Endothelial cell of umbilical vein (primary cell): Measurements from ENCODE around the gene EML2. TPM values are rescaled to one million over a fixed set of nuclear protein-coding genes. Genes with fewer than 3 reads are reported as not detected.

Experiments
- BruUV-seq: library from RNA; stranded (reverse); fragments of 400-500 nt; replicated peaks from 2 replicates; lab custom pipeline; 2021; lab: Mats Ljungman, UMichigan
- CTCF ChIA-PET: fragments of 300-600, 350-600 bp; sonication (Branson Sonifier 250); formaldehyde crosslinking; loops from one replicate; lab custom pipeline; 2021; ENCODE audit warnings: antibody characterized with exemption, inconsistent platforms; lab: Charles Lee
- POLR2A ChIA-PET: fragments of 300-600, 350-600 bp; sonication (Branson Sonifier 250); formaldehyde crosslinking; loops from one replicate; lab custom pipeline; 2021; ENCODE audit warnings: antibody characterized with exemption, inconsistent platforms; lab: Charles Lee
- DNase-seq: peaks from one replicate; pipeline ENCODE4 v3.0.0-alpha.2; 2011; ENCODE audit warnings: low read depth, low spot score
- FAIRE-seq: peaks from 2 replicates; lab custom pipeline; 2011; peaks lifted over from hg19 to GRCh38; lab: Jason Lieb, UNC
- H2AFZ ChIP-seq: 2 replicates; pipeline ENCODE4 v1.6.0; 2012; ENCODE audit warnings: low read depth, low read length, control low read depth, inconsistent platforms
- H3K27ac ChIP-seq: 2 replicates; pipeline ENCODE4 v1.5.1; 2011; ENCODE audit warnings: low read depth, mild to moderate bottlenecking, control low read depth, low read length, moderate library complexity; ENCODE audit not compliant: insufficient read depth
- H3K27me3 ChIP-seq, 2 experiments: 2 replicates each; pipeline versions ENCODE4 v1.6.0 to v1.6.1; 2011; ENCODE audit warnings: low read length in 2 of 2, mixed read lengths in 1 of 2; ENCODE audit not compliant: control insufficient read depth in 2 of 2, insufficient read depth in 2 of 2
- H3K36me3 ChIP-seq, 2 experiments: 2 replicates in 1 of 2; 3 replicates in 1 of 2; pipeline ENCODE4 v1.5.1; 2011; ENCODE audit warnings: low read length in 2 of 2, mild to moderate bottlenecking in 1 of 2, moderate library complexity in 1 of 2; ENCODE audit not compliant: control insufficient read depth in 2 of 2, insufficient read depth in 2 of 2; ENCODE audit errors: extremely low read depth in 1 of 2
- H3K4me1 ChIP-seq: 3 replicates; pipeline ENCODE4 v1.5.1; 2011; ENCODE audit warnings: mild to moderate bottlenecking, low read length; ENCODE audit not compliant: control insufficient read depth, insufficient read depth; ENCODE audit errors: extremely low read depth
- H3K4me2 ChIP-seq: 2 replicates; pipeline ENCODE4 v1.6.1; 2011; ENCODE audit warnings: low read length, control low read depth, mixed read lengths; ENCODE audit not compliant: insufficient read depth
- H3K4me3 ChIP-seq, 3 experiments: fragments of 200-600 bp in 1 of 3; sonication (generic), shearing (Covaris generic) in 1 of 3; replicated peaks in 1 of 3; 2 replicates each; pipeline ENCODE4 v1.5.1; 2011 to 2016; ENCODE audit warnings: control low read depth in 3 of 3, low read length in 3 of 3, mild to moderate bottlenecking in 2 of 3, inconsistent platforms in 1 of 3, low read depth in 1 of 3, moderate library complexity in 1 of 3; ENCODE audit not compliant: insufficient read depth in 1 of 3
- H3K79me2 ChIP-seq: 2 replicates; pipeline ENCODE4 v1.6.0; 2012; ENCODE audit warnings: low read length, inconsistent platforms; ENCODE audit not compliant: control insufficient read depth, insufficient read depth
- H3K9ac ChIP-seq: replicated peaks from 2 replicates; pipeline ENCODE3; 2011; ENCODE audit warnings: low read length, control low read depth; ENCODE audit not compliant: insufficient read depth; ENCODE audit errors: extremely low read depth
- H3K9me1 ChIP-seq: replicated peaks from 3 replicates; pipeline ENCODE4 v1.6.0; 2011; ENCODE audit warnings: mild to moderate bottlenecking, low read length; ENCODE audit not compliant: control insufficient read depth, insufficient read depth; ENCODE audit errors: extremely low read depth
- H3K9me3 ChIP-seq: replicated peaks from 2 replicates; pipeline ENCODE4 v1.5.1; 2012; ENCODE audit warnings: low read length, inconsistent platforms; ENCODE audit not compliant: control insufficient read depth, insufficient read depth
- H4K20me1 ChIP-seq: replicated peaks from 2 replicates; pipeline ENCODE3; 2011; ENCODE audit warnings: mild to moderate bottlenecking, low read length; ENCODE audit not compliant: control insufficient read depth, insufficient read depth; ENCODE audit errors: extremely low read depth
- EZH2 ChIP-seq: IDR thresholded peaks from 2 replicates; pipeline ENCODE4 v1.6.1; 2012; ENCODE audit warnings: borderline replicate concordance, low read depth, mild to moderate bottlenecking, moderate library complexity, low read length, inconsistent platforms; ENCODE audit not compliant: severe bottlenecking
- FOS ChIP-seq: IDR thresholded peaks from 2 replicates; pipeline ENCODE4 v1.6.1; 2011; ENCODE audit warnings: mild to moderate bottlenecking, low read length, moderate library complexity, borderline replicate concordance; ENCODE audit not compliant: insufficient read depth
- GATA2 ChIP-seq: IDR thresholded peaks from 2 replicates; pipeline ENCODE4 v1.7.0; 2011; ENCODE audit warnings: low read depth, mild to moderate bottlenecking, moderate library complexity, mixed read lengths, low read length; ENCODE audit not compliant: insufficient read length, insufficient read depth
- JUN ChIP-seq: IDR thresholded peaks from 2 replicates; pipeline ENCODE4 v1.6.1; 2011; ENCODE audit warnings: borderline replicate concordance, low read depth; ENCODE audit not compliant: insufficient read length, insufficient read depth
- MYC ChIP-seq: IDR thresholded peaks from one replicate; pipeline ENCODE4 v1.6.1; 2011; ENCODE audit warnings: mild to moderate bottlenecking, low read depth, low read length
- POLR2A ChIP-seq: IDR thresholded peaks from 2 replicates; pipeline ENCODE4 v1.6.1; 2012; ENCODE audit warnings: low read depth, mild to moderate bottlenecking, control low read depth, low read length
- POLR2AphosphoS5 ChIP-seq: IDR thresholded peaks from 2 replicates; pipeline ENCODE4 v1.6.1; 2012; ENCODE audit warnings: low read depth, mild to moderate bottlenecking, control low read depth, low read length, moderate library complexity; ENCODE audit not compliant: insufficient read depth
- dilution Hi-C: fragments of 300-500 bp; cut with MboI; formaldehyde crosslinking; loops from one replicate; pipeline ENCODE4 v1.15.0; 2019; ENCODE audit warnings: low sequenced_read_pairs; ENCODE audit not compliant: extremely low pct_ligation_motif_present
- intact Hi-C: fragments of 100-400 bp; cut with micrococcal nuclease; formaldehyde crosslinking; loops from one replicate; pipeline ENCODE4 v1.10.0; 2022
- polyA plus RNA-seq, 4 experiments: library from polyadenylated mRNA; depleted of rRNA in 3 of 4; stranded (reverse) in 3 of 4; unstranded in 1 of 4; fragments of >200 nt; gene quantifications; 2 replicates each; pipeline versions ENCODE4 v1.2.1 to v1.2.3, GENCODE V29; 2011 to 2012; ENCODE audit warnings: missing spikeins in 1 of 4
- total RNA-seq: library from RNA; stranded (reverse); gene quantifications from 2 replicates; pipeline ENCODE4 v1.2.3, GENCODE V29; 2021
- TF ChIP-seq, protein P1 (sequence below): IDR thresholded peaks from 2 replicates; pipeline ENCODE4 v1.6.1; 2011; ENCODE audit not compliant: insufficient read depth, insufficient read length
- TF ChIP-seq, protein P2 (sequence below), 2 donors: IDR thresholded peaks; 1 replicate in 1 of 2; 2 replicates in 1 of 2; pipeline ENCODE4 v1.5.1; 2011; ENCODE audit warnings: low read length in 2 of 2, mild to moderate bottlenecking in 2 of 2, moderate library complexity in 2 of 2, control low read depth in 1 of 2, inconsistent platforms in 1 of 2, low read depth in 1 of 2; ENCODE audit not compliant: insufficient read depth in 1 of 2; ENCODE audit errors: extremely low read depth in 1 of 2

The EML2 gene
- total and polyA plus RNA-seq, 2 donors (not counting 3 experiments of a cell fraction or from before 2014, with no cell fraction given), result 23.3 to 28.9 TPM

DNA sequence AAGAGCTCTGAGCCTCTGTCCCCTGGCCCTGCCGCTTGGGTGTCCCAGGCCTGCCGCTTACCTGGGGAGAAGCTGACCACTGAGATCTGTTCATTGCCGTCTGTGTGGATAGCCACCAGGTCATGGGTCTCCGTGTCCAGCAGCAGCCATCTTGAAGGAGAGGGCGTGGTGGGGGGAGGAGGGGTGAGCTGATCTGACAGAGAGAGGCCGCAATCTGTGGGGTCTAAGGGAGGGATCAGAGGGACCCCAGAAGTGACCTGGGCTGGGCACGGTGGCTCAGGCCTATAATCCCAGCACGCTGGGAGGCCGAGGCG, 22.5 kb downstream of the EML2 start:
- Histone ChIP-seq H3K9me3 (no peaks in the 10 kb centered on the region), H3K4me3 (no peak overlapping the region), H3K9ac (peak overlapping the region; percentile 40), H3K27ac (peak overlapping the region; percentile 10), H3K9me1 (no peaks in the 10 kb centered on the region), H2AFZ (peak overlapping the region; percentile 18), H3K4me2 (peak overlapping the region; percentile 45), H4K20me1 (no peaks in the 10 kb centered on the region), H3K4me1 (peaks cover 17% of the 10 kb centered on the region), H3K79me2 (no peaks in the 10 kb centered on the region), H3K36me3 (peaks cover 0 to 11% of the 10 kb centered on the region in 2 experiments), H3K27me3 (no peaks in the 10 kb centered on the region)
- BruUV-seq, result no TSS peak
- FAIRE-seq (no peak), DNase-seq (no peak)
- ChIA-PET CTCF (interaction anchor here (0.7 to 5.3 kb wide), 4 partner anchors 14 to 58 kb away, joined by 4 to 91 read pairs (median 10); partner anchors contain the start of gene EML2), POLR2A (interaction anchor here (1.6 to 1.8 kb wide), 2 partner anchors 14 to 33 kb away, joined by 4 to 6 read pairs; no protein-coding TSS in a partner anchor)
- dilution Hi-C loops (no loop called here), intact Hi-C loops (loop anchor here (1.0 kb wide), 1 partner anchor 32 kb away; the partner anchor contains the start of gene OPA3)
- no peak for TF ChIP-seq JUN
- TF ChIP-seq MYC, result no peak
- no peak for TF ChIP-seq EZH2
- TF ChIP-seq FOS, result no peak
- TF ChIP-seq GATA2, result no peak
- TF ChIP-seq, protein P1, sequence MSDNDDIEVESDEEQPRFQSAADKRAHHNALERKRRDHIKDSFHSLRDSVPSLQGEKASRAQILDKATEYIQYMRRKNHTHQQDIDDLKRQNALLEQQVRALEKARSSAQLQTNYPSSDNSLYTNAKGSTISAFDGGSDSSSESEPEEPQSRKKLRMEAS, result no peak
- no peak for TF ChIP-seq POLR2A
- TF ChIP-seq POLR2AphosphoS5, result no peak
- TF ChIP-seq, protein P2, sequence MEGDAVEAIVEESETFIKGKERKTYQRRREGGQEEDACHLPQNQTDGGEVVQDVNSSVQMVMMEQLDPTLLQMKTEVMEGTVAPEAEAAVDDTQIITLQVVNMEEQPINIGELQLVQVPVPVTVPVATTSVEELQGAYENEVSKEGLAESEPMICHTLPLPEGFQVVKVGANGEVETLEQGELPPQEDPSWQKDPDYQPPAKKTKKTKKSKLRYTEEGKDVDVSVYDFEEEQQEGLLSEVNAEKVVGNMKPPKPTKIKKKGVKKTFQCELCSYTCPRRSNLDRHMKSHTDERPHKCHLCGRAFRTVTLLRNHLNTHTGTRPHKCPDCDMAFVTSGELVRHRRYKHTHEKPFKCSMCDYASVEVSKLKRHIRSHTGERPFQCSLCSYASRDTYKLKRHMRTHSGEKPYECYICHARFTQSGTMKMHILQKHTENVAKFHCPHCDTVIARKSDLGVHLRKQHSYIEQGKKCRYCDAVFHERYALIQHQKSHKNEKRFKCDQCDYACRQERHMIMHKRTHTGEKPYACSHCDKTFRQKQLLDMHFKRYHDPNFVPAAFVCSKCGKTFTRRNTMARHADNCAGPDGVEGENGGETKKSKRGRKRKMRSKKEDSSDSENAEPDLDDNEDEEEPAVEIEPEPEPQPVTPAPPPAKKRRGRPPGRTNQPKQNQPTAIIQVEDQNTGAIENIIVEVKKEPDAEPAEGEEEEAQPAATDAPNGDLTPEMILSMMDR (IDR thresholded peaks at IDR 0.05; ENCODE audit: extremely low read depth in 1 of 2, insufficient read depth in 1 of 2, low read depth in 1 of 2, low read length in 2 of 2), result no peak
